Calu3 (cell line): ENCODE measurements around the gene CLIP2. TPM values are rescaled to one million over a fixed set of nuclear protein-coding genes. Genes with fewer than 3 reads are reported as not detected.

Experiments used
- BruUV-seq: library from RNA; stranded (reverse); fragments of 400-500 nt; replicated peaks from 2 replicates; lab custom pipeline; 2021; lab: Mats Ljungman, UMichigan
- CTCF ChIA-PET: fragments of 300-600 bp; sonication (Branson Sonifier 250); formaldehyde crosslinking; loops from one replicate; lab custom pipeline; 2022; ENCODE audit warnings: antibody characterized with exemption; lab: Charles Lee
- DNase-seq: peaks from one replicate; pipeline ENCODE4 v3.0.0; 2022
- H3K27ac Mint-ChIP-seq: one replicate; pipeline ENCODE4 v1.8.0; 2022; ENCODE audit warnings: mixed read lengths; ENCODE audit not compliant: unreplicated experiment
- H3K27me3 Mint-ChIP-seq: one replicate; pipeline ENCODE4 v1.8.0; 2022; ENCODE audit warnings: mixed read lengths; ENCODE audit not compliant: unreplicated experiment
- H3K36me3 Mint-ChIP-seq: one replicate; pipeline ENCODE4 v1.8.0; 2022; ENCODE audit warnings: mild to moderate bottlenecking, moderate library complexity, mixed read lengths; ENCODE audit not compliant: insufficient read depth, unreplicated experiment
- H3K4me1 Mint-ChIP-seq: one replicate; pipeline ENCODE4 v1.8.0; 2022; ENCODE audit warnings: mild to moderate bottlenecking, low read depth, mixed read lengths; ENCODE audit not compliant: unreplicated experiment
- H3K4me3 Mint-ChIP-seq: one replicate; pipeline ENCODE4 v1.8.0; 2022; ENCODE audit warnings: mild to moderate bottlenecking, low read depth, moderate library complexity, mixed read lengths; ENCODE audit not compliant: unreplicated experiment
- H3K9me3 Mint-ChIP-seq: one replicate; pipeline ENCODE4 v1.8.0; 2022; ENCODE audit warnings: low read depth, mixed read lengths; ENCODE audit not compliant: unreplicated experiment
- CTCF ChIP-seq: fragments of 200-600 bp; IDR thresholded peaks from one replicate; pipeline ENCODE4 v1.8.0; 2022; ENCODE audit warnings: antibody characterized with exemption; ENCODE audit not compliant: unreplicated experiment
- intact Hi-C: fragments of 100-400 bp; cut with micrococcal nuclease; formaldehyde crosslinking; loops from one replicate; pipeline ENCODE4 v1.10.0; 2022; ENCODE audit not compliant: unreplicated experiment
- total RNA-seq: library from RNA; stranded (reverse); gene quantifications from 2 replicates; pipeline ENCODE4 v1.2.3, GENCODE V29; 2022

The CLIP2 gene
- total RNA-seq, 1 experiment from 2014 or later, result 22.4 TPM

GRCh38 chr7:74267756-74268565, 21.2 kb upstream of the CLIP2 start:
- no peak for DNase-seq
- intact Hi-C loops, result no loop called here
- H3K9me3 Mint-ChIP-seq, result no peaks in the 10 kb centered on the region
- H3K27me3 Mint-ChIP-seq, result no peaks in the 10 kb centered on the region
- H3K4me1 Mint-ChIP-seq, result peaks cover 9% of the 10 kb centered on the region
- H3K36me3 Mint-ChIP-seq, result no peaks in the 10 kb centered on the region
- H3K27ac Mint-ChIP-seq, result no peak overlapping the region
- no TSS peak for BruUV-seq
- no peak for TF ChIP-seq CTCF
- H3K4me3 Mint-ChIP-seq, result no peak overlapping the region
- CTCF ChIA-PET, result no interaction called here

GRCh38 chr7:74269757-74270277, 19.4 kb upstream of the CLIP2 start:
- H3K27ac Mint-ChIP-seq, result no peak overlapping the region

GRCh38 chr7:74271742-74272141, 17.5 kb upstream of the CLIP2 start:
- no peak for TF ChIP-seq CTCF
- no peaks in the 10 kb centered on the region for H3K36me3 Mint-ChIP-seq
- no peak for DNase-seq
- no peaks in the 10 kb centered on the region for H3K9me3 Mint-ChIP-seq
- BruUV-seq, result no TSS peak
- H3K4me1 Mint-ChIP-seq, result peaks cover 9% of the 10 kb centered on the region
- intact Hi-C loops, result no loop called here
- H3K4me3 Mint-ChIP-seq, result no peak overlapping the region
- no peaks in the 10 kb centered on the region for H3K27me3 Mint-ChIP-seq
- CTCF ChIA-PET, result no interaction called here
- no peak overlapping the region for H3K27ac Mint-ChIP-seq

More at GRCh38 chr7:74269757-74270277, 19.4 kb upstream of the CLIP2 start:
- CTCF ChIA-PET, result no interaction called here
- peak; percentile 63 for DNase-seq
- Mint-ChIP-seq H3K36me3 (no peaks in the 10 kb centered on the region), H3K9me3 (no peaks in the 10 kb centered on the region), H3K27me3 (no peaks in the 10 kb centered on the region), H3K4me1 (peaks cover 9% of the 10 kb centered on the region), H3K4me3 (peak overlapping the region; percentile 30)
- intact Hi-C loops, result loop anchor here (1.0 kb wide), 1 partner anchor 18 kb away; no protein-coding TSS in a partner anchor
- no peak for TF ChIP-seq CTCF
- no TSS peak for BruUV-seq

- Mint-ChIP-seq H3K4me3 (no peak overlapping the region), H3K27ac (no peak overlapping the region)
These were observed 16.7 kb upstream of the CLIP2 start for GRCh38 chr7:74272305-74273038.

More at GRCh38 chr7:74272305-74273038, 16.7 kb upstream of the CLIP2 start:
- CTCF ChIA-PET, result interaction anchor here (0.9 kb wide), 1 partner anchor 12 kb away, joined by 4 read pairs; no protein-coding TSS in a partner anchor
- peak; percentile 46 for DNase-seq
- no peaks in the 10 kb centered on the region for H3K27me3 Mint-ChIP-seq
- H3K9me3 Mint-ChIP-seq, result no peaks in the 10 kb centered on the region
- BruUV-seq, result no TSS peak
- intact Hi-C loops, result no loop called here
- TF ChIP-seq CTCF, result no peak
- no peaks in the 10 kb centered on the region for H3K36me3 Mint-ChIP-seq
- H3K4me1 Mint-ChIP-seq, result peaks cover 9% of the 10 kb centered on the region
